GM23248 (cell line): ENCODE data around the gene TACR2.

Experiments
- EZH2 ChIP-seq: fragments of 200-600 bp; sonication (generic); IDR thresholded peaks from 2 replicates; pipeline ENCODE4 v1.6.1; 2018; ENCODE audit warnings: antibody characterized with exemption, mild to moderate bottlenecking; ENCODE audit not compliant: insufficient read depth, poor library complexity, severe bottlenecking
- EZH2phosphoT487 ChIP-seq: fragments of 200-600 bp; sonication (generic); IDR thresholded peaks from 2 replicates; pipeline ENCODE4 v1.6.1; 2018; ENCODE audit warnings: antibody characterized with exemption, moderate library complexity, mild to moderate bottlenecking, low read depth; ENCODE audit not compliant: insufficient read depth

- TF ChIP-seq EZH2phosphoT487 = no peak
- no peak for TF ChIP-seq EZH2
These were observed 38.8 kb downstream of the TACR2 start for GRCh38 chr10:69377933-69378332.
